ENCODE results near the gene RAD21L1. TPM values are rescaled to one million over a fixed set of nuclear protein-coding genes. Genes with fewer than 3 reads are reported as not detected.
A peak's percentile ranks its signal among the peaks of the same experiment; 100 is the strongest.

RAD21L1 gene
- total RNA-seq: not detected
- not detected for polyA plus RNA-seq

DNA sequence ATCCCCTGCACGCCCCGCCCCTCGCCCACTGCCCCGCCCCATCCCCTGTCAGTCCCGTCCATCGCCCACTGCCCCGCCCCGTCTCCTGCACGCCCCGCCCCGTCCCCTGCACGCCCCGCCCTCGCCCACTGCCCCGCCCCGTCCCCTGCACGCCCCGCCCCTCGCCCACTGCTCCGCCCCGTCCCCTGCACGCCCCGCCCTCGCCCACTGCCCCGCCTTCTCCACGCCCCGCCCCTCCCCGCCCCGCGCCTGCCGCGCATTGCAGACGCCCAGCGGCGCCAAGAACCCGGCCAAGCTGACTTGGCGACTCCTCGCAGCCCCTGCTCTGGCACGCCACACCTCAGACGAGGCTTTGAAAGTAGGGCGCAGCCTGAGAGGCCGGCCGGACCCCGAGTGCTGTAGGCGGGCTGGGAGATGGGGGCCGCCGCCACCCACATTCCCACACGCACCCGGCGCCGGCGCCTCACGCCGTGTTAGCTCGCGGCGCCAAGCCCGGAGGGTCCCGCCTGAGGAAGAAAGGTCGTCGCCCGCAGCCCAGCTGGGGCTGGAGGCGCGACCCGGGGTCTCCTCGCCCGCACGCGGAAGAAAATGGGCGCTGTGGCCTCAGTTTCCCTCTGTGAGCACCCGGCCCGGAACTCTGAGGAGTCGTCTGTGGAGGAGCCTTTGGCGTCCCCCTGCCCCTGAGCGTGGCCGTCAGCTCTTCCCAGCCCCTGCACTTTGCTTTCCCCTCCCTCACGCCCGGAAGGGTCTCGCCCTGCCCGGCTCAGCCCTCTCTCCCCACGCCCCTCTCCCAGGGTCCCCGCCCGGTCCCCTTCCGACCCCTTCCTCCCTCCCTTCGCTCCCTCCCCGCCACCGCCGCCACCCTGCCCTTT is at the start of gene RAD21L1:
Gene RAD21L1 (plus strand): TSS at position 262 of the 872 bp plus-strand sequence. CDS start 2,410 bp downstream, outside the sequence.
- Histone ChIP-seq H3K4me3 (peak within 1 kb of the TSS; percentile 47 to 68 (median 56)), H3K27me3 (peaks cover 0 to 30% (median 3%) of the 10 kb centered on the region in 4 donors), H3K9me3 (no peaks in the 10 kb centered on the region), H3K36me3 (no peaks in the 10 kb centered on the region), H3K27ac (no peak within 1 kb of the TSS), H3K4me1 (peaks cover 0 to 9% (median 0%) of the 10 kb centered on the region in 3 donors)
- WGBS, 2 donors: 2% methylated on average over 51 to 87 of the region's 88 CpGs
- FAIRE-seq: no peak
- ATAC-seq: peak; percentile 92 to 97 (median 94)
- TF ChIP-seq, protein P1, sequence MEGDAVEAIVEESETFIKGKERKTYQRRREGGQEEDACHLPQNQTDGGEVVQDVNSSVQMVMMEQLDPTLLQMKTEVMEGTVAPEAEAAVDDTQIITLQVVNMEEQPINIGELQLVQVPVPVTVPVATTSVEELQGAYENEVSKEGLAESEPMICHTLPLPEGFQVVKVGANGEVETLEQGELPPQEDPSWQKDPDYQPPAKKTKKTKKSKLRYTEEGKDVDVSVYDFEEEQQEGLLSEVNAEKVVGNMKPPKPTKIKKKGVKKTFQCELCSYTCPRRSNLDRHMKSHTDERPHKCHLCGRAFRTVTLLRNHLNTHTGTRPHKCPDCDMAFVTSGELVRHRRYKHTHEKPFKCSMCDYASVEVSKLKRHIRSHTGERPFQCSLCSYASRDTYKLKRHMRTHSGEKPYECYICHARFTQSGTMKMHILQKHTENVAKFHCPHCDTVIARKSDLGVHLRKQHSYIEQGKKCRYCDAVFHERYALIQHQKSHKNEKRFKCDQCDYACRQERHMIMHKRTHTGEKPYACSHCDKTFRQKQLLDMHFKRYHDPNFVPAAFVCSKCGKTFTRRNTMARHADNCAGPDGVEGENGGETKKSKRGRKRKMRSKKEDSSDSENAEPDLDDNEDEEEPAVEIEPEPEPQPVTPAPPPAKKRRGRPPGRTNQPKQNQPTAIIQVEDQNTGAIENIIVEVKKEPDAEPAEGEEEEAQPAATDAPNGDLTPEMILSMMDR (IDR thresholded peaks at IDR 0.05): no peak
- DNase-seq: peak; percentile 74 to 97 (median 88)
- intact Hi-C loops (cut with DNase I): no loop called here

- Histone ChIP-seq H3K27ac (no peak overlapping the region), H3K36me3 (no peaks in the 10 kb centered on the region), H3K27me3 (no peaks in the 10 kb centered on the region), H3K9me3 (no peaks in the 10 kb centered on the region), H3K4me3 (no peak overlapping the region), H3K4me1 (no peaks in the 10 kb centered on the region)
- FAIRE-seq (no peak), ATAC-seq (no peak), DNase-seq (no peak)
- WGBS, 2 donors: 90 to 91% methylated on average over 5 of the region's 5 CpGs
- TF ChIP-seq, protein P1 (IDR thresholded peaks at IDR 0.05): no peak
- intact Hi-C loops (cut with DNase I): no loop called here
Observed at GRCh38 chr20:1177680-1178079, 48.2 kb upstream of the RAD21L1 start.

DNA sequence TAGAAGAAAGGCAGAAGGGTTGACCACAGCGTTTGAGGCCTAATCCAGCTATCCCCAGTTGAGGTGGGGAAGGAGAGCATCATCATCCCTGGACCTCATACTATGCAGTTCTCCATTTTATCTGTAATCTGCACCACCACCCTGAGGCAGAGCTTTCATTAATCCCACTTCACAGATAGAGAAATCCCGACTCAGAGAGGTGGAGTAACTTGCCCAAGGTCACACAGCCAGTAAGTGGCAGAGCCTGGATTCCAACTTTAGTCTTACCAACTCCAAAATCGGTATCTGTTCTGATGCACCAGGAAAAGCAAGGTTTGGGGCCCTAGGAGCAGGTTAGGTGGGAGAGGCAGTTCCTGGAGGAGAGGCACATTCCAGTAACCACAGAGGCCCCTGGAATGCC is 47.7 kb upstream of the RAD21L1 start:
- no peaks in the 10 kb centered on the region for H3K36me3 ChIP-seq
- no peaks in the 10 kb centered on the region for H3K4me1 ChIP-seq
- H3K27me3 ChIP-seq: no peaks in the 10 kb centered on the region
- no peak overlapping the region for H3K4me3 ChIP-seq
- ATAC-seq (no peak), FAIRE-seq (no peak), DNase-seq (no peak)
- H3K9me3 ChIP-seq: no peaks in the 10 kb centered on the region
- TF ChIP-seq, protein P1 (IDR thresholded peaks at IDR 0.05): no peak
- 75 to 78% methylated on average over 3 of the region's 3 CpGs for WGBS, 2 donors
- no peak overlapping the region for H3K27ac ChIP-seq
- intact Hi-C loops (cut with DNase I): no loop called here

DNA sequence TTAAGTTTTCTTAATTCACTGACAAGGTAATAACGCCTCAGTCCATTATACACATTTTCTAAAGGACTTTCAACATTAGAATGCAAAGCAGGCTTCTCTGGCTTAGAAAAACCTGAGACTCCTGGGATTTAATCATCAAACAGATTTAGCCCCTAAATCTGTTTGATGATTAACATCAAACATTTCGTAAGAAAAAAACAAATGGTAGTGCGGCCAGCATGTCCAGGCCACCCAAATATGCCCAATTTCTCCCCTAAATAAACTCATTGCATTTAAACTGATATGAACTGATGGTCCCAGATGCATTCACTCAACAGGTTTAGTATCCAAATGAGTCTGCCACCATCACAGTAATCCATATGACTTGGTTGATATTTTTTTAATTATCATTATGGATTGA is 47.2 kb upstream of the RAD21L1 start:
- ATAC-seq: no peak
- WGBS, 2 donors: 92 to 93% methylated on average over 3 of the region's 3 CpGs

More for the DNA sequence above, 47.2 kb upstream of the RAD21L1 start:
- H3K4me3 ChIP-seq: no peak overlapping the region
- intact Hi-C loops (cut with DNase I): no loop called here
- no peak overlapping the region for H3K27ac ChIP-seq
- H3K36me3 ChIP-seq: no peaks in the 10 kb centered on the region
- H3K9me3 ChIP-seq: no peaks in the 10 kb centered on the region
- DNase-seq (no peak), FAIRE-seq (no peak)
- H3K4me1 ChIP-seq: no peaks in the 10 kb centered on the region
- H3K27me3 ChIP-seq: no peaks in the 10 kb centered on the region
- TF ChIP-seq, protein P1 (IDR thresholded peaks at IDR 0.05): no peak

Measured in pancreas (tissue), 10 donors.